ENCODE results near the gene GBGT1. TPM values are rescaled to one million over a fixed set of nuclear protein-coding genes. Genes with fewer than 3 reads are reported as not detected.

The GBGT1 gene
- total RNA-seq, 8 experiments from 2014 or later: 0.14 to 2.4 (median 0.75) TPM

- no peak for ATAC-seq (replicated peaks in 6 of 8)
- in situ Hi-C loops (cut with MboI; ENCODE audit: low pct_unique_long_range_greater_than_20kb in 2 of 9, low sequenced_read_pairs in 9 of 9, unreplicated experiment in 9 of 9): no loop called here
- WGBS, 10 experiments: 57 to 100% (median 83%) methylated on average over 1 to 8 of the region's 17 CpGs; no CpG with 5 or more reads in 5 of the 10 experiments
These were observed 40.8 kb upstream of the GBGT1 start for GRCh38 chr9:133204335-133204992.

GRCh38 chr9:133203506-133204075 lies 39.9 kb upstream of the GBGT1 start:
- in situ Hi-C loops (cut with MboI; ENCODE audit: low pct_unique_long_range_greater_than_20kb in 2 of 9, low sequenced_read_pairs in 9 of 9, unreplicated experiment in 9 of 9): no loop called here
- ATAC-seq (replicated peaks in 6 of 8): no peak
- WGBS, 10 experiments: 5 to 86% (median 43%) methylated on average over 2 to 3 of the region's 10 CpGs; no CpG with 5 or more reads in 4 of the 10 experiments
- Histone ChIP-seq H3K4me3 (no peak overlapping the region), H3K27ac (no peak overlapping the region), H3K4me1 (replicated peaks in 1 of 2) (no peaks in the 10 kb centered on the region)

More at GRCh38 chr9:133204335-133204992, 40.8 kb upstream of the GBGT1 start:
- Histone ChIP-seq H3K4me1 (replicated peaks in 1 of 2) (no peaks in the 10 kb centered on the region), H3K27ac (no peak overlapping the region), H3K4me3 (no peak overlapping the region)

GRCh38 chr9:133202688-133203453 lies 39.2 kb upstream of the GBGT1 start:
- Histone ChIP-seq H3K4me3 (no peak overlapping the region), H3K4me1 (replicated peaks in 1 of 2) (no peaks in the 10 kb centered on the region), H3K27ac (no peak overlapping the region)
- ATAC-seq (replicated peaks in 6 of 8): no peak
- in situ Hi-C loops (cut with MboI; ENCODE audit: low pct_unique_long_range_greater_than_20kb in 2 of 9, low sequenced_read_pairs in 9 of 9, unreplicated experiment in 9 of 9): no loop called here
- 62 to 100% (median 80%) methylated on average over 1 to 8 of the region's 14 CpGs; no CpG with 5 or more reads in 3 of the 10 experiments for WGBS, 10 experiments

DNA sequence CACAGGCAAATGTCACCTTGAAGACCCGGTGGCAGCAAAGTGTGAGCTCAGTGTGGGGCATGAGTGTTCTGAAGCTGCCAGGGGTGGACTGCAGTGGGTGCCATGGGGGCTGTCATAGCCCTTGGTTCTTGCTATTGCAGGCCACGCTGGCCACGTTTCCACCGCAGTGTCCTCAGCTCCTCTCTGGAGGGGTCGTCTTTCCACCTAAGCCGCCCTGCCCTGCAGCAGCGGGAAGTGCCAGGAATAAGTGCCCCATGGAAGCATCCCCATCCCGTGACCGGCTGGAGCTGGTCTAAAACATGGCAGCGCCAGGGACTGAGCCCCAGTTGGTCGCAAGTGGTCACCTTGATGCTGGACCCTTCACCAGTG lies 38.4 kb upstream of the GBGT1 start:
- H3K4me3 ChIP-seq: no peak overlapping the region
- H3K27ac ChIP-seq: no peak overlapping the region
- in situ Hi-C loops (cut with MboI; ENCODE audit: low pct_unique_long_range_greater_than_20kb in 2 of 9, low sequenced_read_pairs in 9 of 9, unreplicated experiment in 9 of 9): no loop called here
- no peaks in the 10 kb centered on the region for H3K4me1 ChIP-seq (replicated peaks in 1 of 2)
- no peak for ATAC-seq (replicated peaks in 6 of 8)
- WGBS, 10 experiments: 45 to 100% (median 87%) methylated on average over 1 to 5 of the region's 11 CpGs; no CpG with 5 or more reads in 3 of the 10 experiments

DNA sequence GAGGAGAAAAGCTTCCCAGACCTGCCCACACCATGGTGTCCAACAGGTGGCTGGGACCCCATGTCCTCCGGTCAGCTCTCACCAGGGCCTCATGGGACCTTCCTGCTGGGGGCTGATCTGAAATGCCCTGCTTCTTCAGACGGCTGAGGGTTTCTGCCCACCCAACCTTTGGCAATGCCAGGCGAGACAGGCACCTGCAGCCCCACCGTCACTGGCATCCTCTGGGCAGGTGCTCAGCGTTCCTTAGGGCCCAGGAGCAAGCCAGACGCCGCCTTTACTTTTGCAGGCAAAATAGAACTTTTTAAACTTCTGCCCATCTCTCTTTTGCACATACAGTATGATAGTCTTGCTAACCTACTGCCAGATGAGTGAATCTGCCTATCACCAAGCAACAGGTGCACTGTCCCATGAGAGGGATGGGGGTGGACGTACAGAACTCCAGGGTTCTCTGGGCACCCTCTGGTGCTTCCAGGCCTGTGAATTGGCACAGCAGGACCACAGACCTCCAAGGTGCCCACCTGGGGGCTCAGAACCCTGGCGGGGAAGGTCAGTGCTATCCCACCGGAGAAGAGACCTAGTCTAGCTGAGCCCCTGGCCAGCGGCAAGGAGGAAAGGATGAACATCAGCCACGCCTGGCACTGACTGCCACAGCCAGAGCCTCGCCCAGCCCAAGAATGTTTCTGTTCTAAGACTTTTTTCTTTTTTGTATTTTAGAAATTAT lies 37.9 kb upstream of the GBGT1 start:
- Histone ChIP-seq H3K27ac (no peak overlapping the region), H3K4me1 (replicated peaks in 1 of 2) (no peaks in the 10 kb centered on the region), H3K4me3 (no peak overlapping the region)
- in situ Hi-C loops (cut with MboI; ENCODE audit: low pct_unique_long_range_greater_than_20kb in 2 of 9, low sequenced_read_pairs in 9 of 9, unreplicated experiment in 9 of 9): no loop called here
- WGBS, 10 experiments: 30 to 82% (median 62%) methylated on average over 3 to 6 of the region's 13 CpGs; no CpG with 5 or more reads in 4 of the 10 experiments
- ATAC-seq (replicated peaks in 6 of 8): no peak

DNA sequence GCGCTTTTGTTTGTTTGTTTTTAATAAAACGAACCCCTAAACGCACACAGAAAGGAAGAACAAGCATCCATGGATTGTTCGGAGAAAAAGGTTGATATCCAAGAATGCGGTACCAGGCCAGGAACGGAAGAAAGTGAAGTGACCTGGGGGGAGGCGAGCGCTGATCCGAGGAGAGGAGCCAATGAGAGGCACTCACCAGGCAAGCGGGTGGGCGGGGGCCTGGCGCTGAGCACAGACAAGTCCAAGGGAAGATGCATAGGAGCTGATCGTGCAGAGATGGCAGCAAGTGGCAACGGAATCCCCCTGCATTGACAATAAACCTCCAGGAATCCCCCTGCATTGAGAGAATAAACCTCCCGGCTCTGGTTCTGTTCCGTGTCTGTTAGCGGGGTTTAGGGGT lies 36.9 kb upstream of the GBGT1 start:
- H3K4me1 ChIP-seq (replicated peaks in 1 of 2): no peaks in the 10 kb centered on the region
- ATAC-seq (replicated peaks in 6 of 8): no peak
- H3K4me3 ChIP-seq: no peak overlapping the region
- WGBS, 10 experiments: 53 to 100% (median 83%) methylated on average over 1 to 12 of the region's 17 CpGs; no CpG with 5 or more reads in 1 of the 10 experiments
- H3K27ac ChIP-seq: no peak overlapping the region
- in situ Hi-C loops (cut with MboI; ENCODE audit: low pct_unique_long_range_greater_than_20kb in 2 of 9, low sequenced_read_pairs in 9 of 9, unreplicated experiment in 9 of 9): no loop called here

- no peak overlapping the region for H3K27ac ChIP-seq
- WGBS, 10 experiments: 36 to 96% (median 82%) methylated on average over 4 to 9 of the region's 44 CpGs; no CpG with 5 or more reads in 6 of the 10 experiments
- ATAC-seq (replicated peaks in 6 of 8): no peak
- in situ Hi-C loops (cut with MboI; ENCODE audit: low pct_unique_long_range_greater_than_20kb in 2 of 9, low sequenced_read_pairs in 9 of 9, unreplicated experiment in 9 of 9): loop anchor here in 4 of 9 experiments (25.0 kb wide), 2 partner anchors 138 to 288 kb away; partner anchors contain the start of genes MED22 (in 2 of the 4), RPL7A (in 2 of the 4), SLC2A6 (in 2 of the 4) and SURF6 (in 2 of the 4)
- H3K4me1 ChIP-seq (replicated peaks in 1 of 2): no peaks in the 10 kb centered on the region
- H3K4me3 ChIP-seq: no peak overlapping the region
These were observed 36.1 kb upstream of the GBGT1 start for GRCh38 chr9:133199648-133200321.

- Histone ChIP-seq H3K27ac (no peak overlapping the region), H3K4me3 (no peak overlapping the region), H3K4me1 (replicated peaks in 1 of 2) (no peaks in the 10 kb centered on the region)
- in situ Hi-C loops (cut with MboI; ENCODE audit: low pct_unique_long_range_greater_than_20kb in 2 of 9, low sequenced_read_pairs in 9 of 9, unreplicated experiment in 9 of 9): loop anchor here in 4 of 9 experiments (25.0 kb wide), 2 partner anchors 142 to 292 kb away; partner anchors contain the start of genes MED22 (in 2 of the 4), RPL7A (in 2 of the 4), SLC2A6 (in 2 of the 4) and SURF6 (in 2 of the 4)
- no peak for ATAC-seq (replicated peaks in 6 of 8)
These were observed 31.3 kb upstream of the GBGT1 start for GRCh38 chr9:133195029-133195428.

DNA sequence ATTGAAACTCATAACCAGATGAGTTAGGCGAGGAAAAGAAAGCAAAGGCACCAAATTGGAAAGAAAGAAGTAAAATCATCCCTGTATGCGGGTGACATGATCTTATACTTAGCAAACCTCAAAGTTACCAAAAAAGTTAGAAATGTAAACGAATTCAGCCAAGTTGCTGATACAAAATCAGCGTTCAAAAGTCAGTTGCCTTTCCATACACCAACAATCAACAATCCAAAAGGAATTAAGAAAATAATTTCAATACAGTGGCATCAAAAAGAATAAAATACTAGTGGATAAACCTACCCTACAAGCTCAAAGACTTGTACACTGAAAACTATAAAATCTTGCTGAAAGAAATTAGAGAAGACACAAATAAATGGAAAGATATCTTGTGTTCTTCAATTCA lies 30.9 kb upstream of the GBGT1 start:
- ATAC-seq (replicated peaks in 6 of 8): no peak
- Histone ChIP-seq H3K27ac (no peak overlapping the region), H3K4me3 (no peak overlapping the region), H3K4me1 (replicated peaks in 1 of 2) (no peaks in the 10 kb centered on the region)
- WGBS, 10 experiments: 15 to 80% (median 68%) methylated on average over 1 to 4 of the region's 4 CpGs
- in situ Hi-C loops (cut with MboI; ENCODE audit: low pct_unique_long_range_greater_than_20kb in 2 of 9, low sequenced_read_pairs in 9 of 9, unreplicated experiment in 9 of 9): loop anchor here in 4 of 9 experiments (25.0 kb wide), 2 partner anchors 143 to 293 kb away; partner anchors contain the start of genes MED22 (in 2 of the 4), RPL7A (in 2 of the 4), SLC2A6 (in 2 of the 4) and SURF6 (in 2 of the 4)

DNA sequence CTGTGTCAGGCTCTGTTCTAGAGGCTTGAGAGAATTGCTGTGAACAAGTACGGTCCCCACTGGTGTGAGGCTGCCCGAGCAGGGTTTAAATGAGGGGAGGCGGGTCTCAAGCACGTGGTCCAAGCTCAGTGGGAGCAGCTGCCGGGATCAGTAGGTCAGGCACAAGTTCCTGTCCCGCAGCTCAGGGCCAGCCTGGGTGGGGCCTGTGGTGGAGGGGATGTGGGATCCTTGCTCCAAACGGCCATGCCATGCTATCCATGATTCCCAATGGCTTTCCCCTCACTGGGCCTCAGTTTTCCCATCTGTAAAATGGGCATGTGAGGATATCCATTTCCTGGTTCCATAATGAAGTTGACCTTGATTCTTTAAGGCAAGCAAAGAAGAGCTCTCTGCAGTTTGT lies 28.3 kb upstream of the GBGT1 start:
- in situ Hi-C loops (cut with MboI; ENCODE audit: low pct_unique_long_range_greater_than_20kb in 2 of 9, low sequenced_read_pairs in 9 of 9, unreplicated experiment in 9 of 9): loop anchor here in 4 of 9 experiments (25.0 kb wide), 2 partner anchors 145 to 295 kb away; partner anchors contain the start of genes MED22 (in 2 of the 4), RPL7A (in 2 of the 4), SLC2A6 (in 2 of the 4) and SURF6 (in 2 of the 4)
- Histone ChIP-seq H3K4me1 (replicated peaks in 1 of 2) (no peaks in the 10 kb centered on the region), H3K4me3 (no peak overlapping the region), H3K27ac (no peak overlapping the region)
- 31 to 64% (median 39%) methylated on average over 3 to 6 of the region's 7 CpGs; no CpG with 5 or more reads in 5 of the 10 experiments for WGBS, 10 experiments
- ATAC-seq (replicated peaks in 6 of 8): no peak

DNA sequence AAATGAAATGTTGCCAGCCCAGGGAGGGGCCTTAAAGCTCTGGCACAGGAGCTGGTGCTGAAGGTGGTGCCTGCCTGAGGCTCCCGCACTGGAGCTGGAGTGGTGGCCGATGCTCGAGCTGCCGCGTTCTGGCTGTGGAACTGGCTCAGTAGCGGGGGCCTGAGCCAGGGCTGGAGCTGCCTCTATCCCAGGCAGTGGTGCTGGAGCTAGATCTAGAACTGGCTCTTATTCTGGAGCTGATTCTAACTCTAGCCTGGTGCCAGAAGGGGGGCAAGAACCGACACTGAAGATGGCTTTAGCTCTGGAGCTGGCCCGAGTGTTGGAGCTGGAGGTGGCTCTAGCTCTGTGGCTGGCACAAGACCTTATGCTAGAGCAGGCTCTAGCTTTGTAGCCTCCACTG lies 26.1 kb upstream of the GBGT1 start:
- in situ Hi-C loops (cut with MboI; ENCODE audit: low pct_unique_long_range_greater_than_20kb in 2 of 9, low sequenced_read_pairs in 9 of 9, unreplicated experiment in 9 of 9): loop anchor here in 4 of 9 experiments (10.0 to 25.0 kb wide), 3 partner anchors 135 to 297 kb away; partner anchors contain the start of genes MED22 (in 2 of the 4), RPL7A (in 2 of the 4), SLC2A6 (in 2 of the 4) and SURF6 (in 2 of the 4)
- 40 to 100% (median 69%) methylated on average over 1 to 5 of the region's 8 CpGs; no CpG with 5 or more reads in 3 of the 10 experiments for WGBS, 10 experiments
- no peak for ATAC-seq (replicated peaks in 6 of 8)
- Histone ChIP-seq H3K27ac (no peak overlapping the region), H3K4me3 (no peak overlapping the region), H3K4me1 (replicated peaks in 1 of 2) (peaks cover 0 to 2% of the 10 kb centered on the region in 2 donors)

DNA sequence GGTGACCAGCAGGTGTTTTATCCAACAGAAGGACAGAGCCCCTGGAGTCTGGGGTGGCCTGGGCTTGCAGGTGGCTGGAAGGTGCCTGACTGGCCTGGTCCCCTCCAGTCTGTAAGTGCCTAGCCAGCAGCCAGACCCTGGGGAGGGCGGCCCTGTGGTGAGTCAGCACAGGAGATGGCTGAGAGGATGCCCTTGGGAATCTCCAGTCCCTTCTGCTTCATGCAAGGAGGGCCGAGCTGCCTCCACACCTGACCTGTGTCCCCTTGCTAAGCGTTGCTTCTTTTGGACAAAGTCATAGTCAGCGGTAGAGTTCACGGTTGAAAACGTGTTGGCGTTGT lies 25.1 kb upstream of the GBGT1 start:
- peaks cover 0 to 2% of the 10 kb centered on the region in 2 donors for H3K4me1 ChIP-seq (replicated peaks in 1 of 2)
- in situ Hi-C loops (cut with MboI; ENCODE audit: low pct_unique_long_range_greater_than_20kb in 2 of 9, low sequenced_read_pairs in 9 of 9, unreplicated experiment in 9 of 9): loop anchor here in 4 of 9 experiments (10.0 to 25.0 kb wide), 3 partner anchors 136 to 298 kb away; partner anchors contain the start of genes MED22 (in 2 of the 4), RPL7A (in 2 of the 4), SLC2A6 (in 2 of the 4) and SURF6 (in 2 of the 4)
- H3K4me3 ChIP-seq: no peak overlapping the region
- 17 to 70% (median 45%) methylated on average over 2 to 6 of the region's 7 CpGs; no CpG with 5 or more reads in 5 of the 10 experiments for WGBS, 10 experiments
- H3K27ac ChIP-seq: no peak overlapping the region
- peak in 4 of 8 experiments; percentile 39 to 61 (median 54) for ATAC-seq (replicated peaks in 6 of 8)

All from motor neuron (in vitro differentiated cells).